ENCODE data around the gene BRINP1.

- TF ChIP-seq POLR2A (IDR thresholded peaks at IDR 0.05; ENCODE audit: low read length) (no peak), GATA1 (IDR thresholded peaks at IDR 0.05; ENCODE audit: low read depth, low read length) (no peak)
Measured at GRCh38 chr9:119365291-119366027, 3.8 kb downstream of the BRINP1 start.
